SU-DHL-6 (cell line): Measurements from ENCODE around the gene ALG2.
"Not testable (repeated sequence)": the region's sequence is repeated elsewhere in the genome, so short reads cannot be mapped to it uniquely, and the experiment has no call there.

Experiments used
- CTCF ChIP-seq: fragments of 200-600 bp; sonication (generic); IDR thresholded peaks from one replicate; pipeline ENCODE4 v1.5.1; 2017; ENCODE audit warnings: antibody characterized with exemption, mild to moderate bottlenecking, low read length, moderate library complexity; ENCODE audit not compliant: insufficient read depth, poor library complexity, severe bottlenecking
- EZH2phosphoT487 ChIP-seq: fragments of 200-600 bp; sonication (generic), shearing (Covaris generic); conservative IDR thresholded peaks from 2 replicates; pipeline ENCODE4 v1.6.1; 2018; ENCODE audit warnings: mild to moderate bottlenecking, antibody characterized with exemption, low read length, moderate library complexity, mixed read lengths

GRCh38 chr9:99196484-99196883 is 25.3 kb downstream of the ALG2 start:
- not testable (repeated sequence) for TF ChIP-seq CTCF, EZH2phosphoT487
